ENCODE data around the gene PLXDC2. TPM values are rescaled to one million over a fixed set of nuclear protein-coding genes. Genes with fewer than 3 reads are reported as not detected.
A peak's percentile ranks its signal among the peaks of the same experiment; 100 is the strongest.

The PLXDC2 gene
- total RNA-seq, 1 donor from 2014 or later = 7.8 TPM

DNA sequence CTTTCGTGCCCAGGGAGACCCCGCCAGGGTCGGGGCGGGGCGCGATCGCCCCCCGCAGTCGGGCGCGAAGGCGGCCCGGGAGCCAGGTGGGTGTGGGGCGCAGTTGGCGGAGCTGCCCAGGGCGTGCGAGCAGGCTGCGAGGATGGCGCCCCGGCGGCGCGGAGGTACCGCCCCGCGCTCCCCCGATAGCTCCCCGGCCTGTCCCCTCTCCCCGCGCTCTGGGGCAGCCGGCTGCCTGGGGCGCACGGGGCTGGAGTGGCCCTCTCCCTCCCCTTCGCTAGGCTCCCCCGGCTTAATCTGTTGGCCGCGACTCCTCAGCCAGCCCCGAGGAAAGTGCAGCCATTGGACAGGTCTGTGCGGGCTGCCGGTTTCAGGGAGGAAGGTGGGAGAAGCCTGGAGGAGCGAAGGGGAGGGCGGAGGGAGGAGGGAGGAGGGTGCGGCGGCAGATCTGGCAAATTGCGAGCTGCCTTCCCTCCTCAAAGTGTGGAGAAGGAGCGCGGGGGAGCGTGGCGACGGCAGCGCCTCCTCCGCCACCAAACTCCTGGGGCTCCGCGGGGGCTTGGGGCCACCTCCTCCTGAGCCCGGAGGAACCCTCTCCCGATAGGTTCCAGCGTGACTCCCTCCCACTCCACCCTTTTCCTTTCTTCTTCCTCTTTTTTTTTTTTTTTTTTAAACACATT, 361 bp upstream of the PLXDC2 start:
- peak; percentile 36 for DNase-seq (ENCODE audit: low read depth)

- DNase-seq (ENCODE audit: low read depth) = no peak
Observed at GRCh38 chr10:19817231-19817933, 1.1 kb downstream of the PLXDC2 start.

GRCh38 chr10:19818876-19819275, 2.6 kb downstream of the PLXDC2 start:
- no peak for DNase-seq (ENCODE audit: low read depth)

- peak; percentile 43 for DNase-seq (ENCODE audit: low read depth)
Observed at GRCh38 chr10:19819419-19820033, 3.3 kb downstream of the PLXDC2 start.

DNA sequence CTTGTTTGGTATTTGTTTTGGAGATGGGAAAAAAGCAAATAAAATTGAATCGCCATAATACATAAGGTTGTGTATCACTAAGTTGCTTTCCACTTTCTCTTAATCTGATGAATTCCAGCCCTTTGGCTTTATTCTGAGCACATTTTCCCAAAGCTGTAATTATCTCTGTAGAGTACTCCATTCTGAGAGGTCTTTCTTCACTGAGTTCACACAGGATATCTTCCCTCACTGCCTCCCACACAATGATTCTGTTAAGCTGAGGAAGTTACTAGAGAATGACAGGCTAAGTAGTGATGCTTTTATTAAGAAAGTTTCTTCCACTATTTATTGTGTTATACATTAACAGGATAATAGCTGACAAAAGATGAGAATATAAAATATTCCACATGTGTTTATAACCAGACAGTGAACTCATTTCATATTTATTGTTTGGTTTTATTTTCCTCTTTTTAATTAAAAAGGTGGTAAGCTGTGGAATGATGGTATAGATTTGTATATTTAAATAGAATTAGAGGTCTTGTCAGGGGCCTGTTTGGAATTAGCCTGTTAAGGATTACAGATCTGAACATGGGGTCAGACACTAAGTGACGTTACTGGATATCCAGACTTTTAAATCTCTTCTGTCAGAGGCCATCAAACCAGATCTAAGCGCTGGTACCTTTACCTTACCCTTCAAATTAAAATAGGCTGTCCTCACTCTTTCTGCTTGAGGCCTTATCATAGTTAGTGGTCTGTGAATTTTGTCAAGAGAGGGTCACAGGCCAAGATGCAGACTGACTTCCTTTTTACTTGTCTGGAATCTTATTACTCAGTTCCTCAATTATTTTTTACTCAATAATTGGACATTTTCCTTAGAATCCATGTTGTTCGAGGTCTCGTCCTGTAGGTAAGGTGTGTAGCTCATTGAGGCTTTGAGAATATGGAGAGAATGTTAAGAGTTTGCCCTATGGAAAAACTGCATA, 8.4 kb downstream of the PLXDC2 start:
- DNase-seq (ENCODE audit: low read depth) = no peak

DNA sequence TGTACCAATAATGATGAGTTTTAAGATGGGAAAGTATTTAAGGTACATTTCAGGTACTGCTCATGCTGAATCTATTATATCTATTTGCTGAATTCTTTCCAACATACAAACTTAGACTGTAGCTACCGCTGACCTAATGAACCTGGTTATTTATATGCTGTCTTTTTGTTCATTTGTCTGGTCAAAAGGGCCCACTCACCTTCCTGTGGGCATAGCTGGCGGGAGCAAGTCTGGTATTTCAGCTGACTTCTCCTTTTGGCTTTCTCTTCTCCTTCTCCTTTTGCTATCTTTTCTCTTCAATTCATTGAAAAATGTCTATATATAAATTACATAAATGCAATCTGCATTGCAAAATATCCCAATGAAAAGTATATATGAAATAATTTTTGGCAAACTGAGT, 9.5 kb downstream of the PLXDC2 start:
- no peak for DNase-seq (ENCODE audit: low read depth)

GRCh38 chr10:19826712-19827111, 10.5 kb downstream of the PLXDC2 start:
- DNase-seq (ENCODE audit: low read depth) = no peak

GRCh38 chr10:19828278-19829049, 12.2 kb downstream of the PLXDC2 start:
- no peak for DNase-seq (ENCODE audit: low read depth)

DNA sequence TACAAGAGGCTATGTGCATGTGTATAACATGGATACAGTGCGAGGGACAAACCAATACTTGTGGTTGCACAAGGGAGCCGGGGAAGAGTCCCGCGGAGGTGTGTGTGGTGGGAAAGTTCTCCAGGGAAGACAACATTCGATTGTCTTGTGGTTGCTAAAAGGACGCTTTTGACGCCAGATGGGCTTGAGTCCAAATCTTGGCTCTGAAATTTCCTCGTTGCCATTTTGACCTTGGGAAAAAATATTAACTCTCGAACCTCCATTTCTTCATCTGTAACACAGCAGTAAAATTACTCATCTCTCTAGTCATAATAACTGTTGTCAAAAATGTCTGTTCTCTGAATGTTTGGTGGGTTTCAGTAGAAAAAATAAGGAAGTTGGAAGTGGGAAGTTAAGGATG, 16.5 kb downstream of the PLXDC2 start:
- DNase-seq (ENCODE audit: low read depth) = peak; percentile 72

GRCh38 chr10:19833170-19833824, 17.1 kb downstream of the PLXDC2 start:
- peak; percentile 91 for DNase-seq (ENCODE audit: low read depth)

DNA sequence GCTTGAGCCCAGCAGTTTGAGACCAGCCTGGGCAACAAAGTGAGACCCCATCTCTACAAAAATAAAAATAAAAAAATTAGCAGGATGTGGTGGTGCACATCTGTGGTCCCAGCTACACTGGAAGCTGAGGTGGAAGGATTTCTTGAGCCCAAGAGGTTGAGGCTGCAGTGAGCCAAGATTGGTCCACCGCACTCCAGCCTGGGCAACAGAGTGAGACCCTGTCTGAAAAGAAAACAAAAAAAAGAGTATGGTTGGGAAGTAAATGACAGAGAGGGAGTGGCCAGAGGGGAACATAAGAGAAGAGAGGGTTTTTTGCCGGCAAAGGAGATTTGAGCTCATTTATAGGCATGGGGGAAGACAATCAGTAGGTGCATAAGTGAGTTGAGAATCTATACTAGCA, 19.7 kb downstream of the PLXDC2 start:
- no peak for DNase-seq (ENCODE audit: low read depth)

GRCh38 chr10:19839090-19839489, 22.9 kb downstream of the PLXDC2 start:
- DNase-seq (ENCODE audit: low read depth) = no peak

DNA sequence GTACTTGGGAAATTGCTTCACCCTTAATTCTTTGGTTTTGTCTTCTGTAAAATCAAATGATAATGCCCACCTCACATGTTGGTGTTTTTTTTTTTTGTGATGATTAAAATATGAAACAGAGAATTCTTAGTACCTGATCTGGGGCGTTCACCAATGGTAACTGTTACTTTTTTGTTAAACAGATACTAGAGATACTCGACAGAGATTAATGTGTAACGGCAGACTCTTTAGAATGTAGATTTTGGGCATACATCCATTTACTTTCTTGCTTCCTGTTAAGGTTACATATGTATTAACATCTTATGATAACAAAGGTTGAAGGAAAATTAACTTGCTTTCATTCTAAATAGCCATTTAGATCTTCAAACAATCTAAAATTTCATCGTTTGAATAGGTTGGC, 23.3 kb downstream of the PLXDC2 start:
- no peak for DNase-seq (ENCODE audit: low read depth)

- no peak for DNase-seq (ENCODE audit: low read depth)
Observed at GRCh38 chr10:19840776-19841175, 24.5 kb downstream of the PLXDC2 start.

GRCh38 chr10:19843487-19843886, 27.3 kb downstream of the PLXDC2 start:
- peak; percentile 15 for DNase-seq (ENCODE audit: low read depth)

GRCh38 chr10:19845503-19846368, 29.5 kb downstream of the PLXDC2 start:
- peak; percentile 54 for DNase-seq (ENCODE audit: low read depth)

GRCh38 chr10:19847321-19847720, 31.1 kb downstream of the PLXDC2 start:
- DNase-seq (ENCODE audit: low read depth) = peak; percentile 83

DNA sequence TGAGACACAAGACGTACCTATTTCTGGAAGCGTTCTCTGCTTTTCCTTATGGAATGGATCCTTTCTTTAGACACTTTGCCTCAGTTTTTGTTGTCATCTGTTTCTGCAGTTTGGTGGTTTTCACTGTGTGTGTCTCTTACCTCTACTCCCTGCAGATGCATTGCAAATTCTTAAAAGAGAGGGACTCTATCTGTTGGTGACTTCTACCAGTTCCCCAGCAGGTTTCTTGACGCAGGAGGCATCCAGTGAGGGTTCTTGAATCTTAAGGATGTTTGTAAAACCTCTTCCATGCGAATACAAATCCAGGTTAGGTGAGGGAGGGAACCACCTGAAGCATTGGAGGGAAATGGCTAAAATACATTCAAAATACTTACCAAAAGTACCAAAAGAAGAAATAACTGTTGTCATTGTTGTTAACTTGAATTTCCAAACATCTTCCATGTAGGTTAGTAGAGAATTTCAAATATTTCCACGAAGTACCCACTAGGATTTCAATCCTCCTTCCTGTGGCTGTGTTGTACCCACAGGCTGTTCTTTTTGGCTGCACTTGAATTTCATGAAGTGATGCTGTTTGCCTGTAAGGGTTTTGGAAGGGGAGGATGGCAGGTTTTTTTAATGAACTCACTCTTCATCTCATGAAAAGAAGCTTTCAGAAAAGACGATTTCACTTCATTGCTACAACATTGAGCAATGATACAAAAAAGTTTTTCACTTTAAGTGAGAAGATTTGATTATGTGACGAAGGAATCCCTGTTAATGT, 32.2 kb downstream of the PLXDC2 start:
- DNase-seq (ENCODE audit: low read depth) = peak; percentile 52

GRCh38 chr10:19853831-19854230, 37.6 kb downstream of the PLXDC2 start:
- peak; percentile 15 for DNase-seq (ENCODE audit: low read depth)

Measured in renal cortical epithelial cell (primary cell).